ENCODE data around the gene ZFYVE28. TPM values are rescaled to one million over a fixed set of nuclear protein-coding genes. Genes with fewer than 3 reads are reported as not detected.

The ZFYVE28 gene
- total RNA-seq, 1 donor from 2014 or later, result 5.6 TPM

GRCh38 chr4:2366252-2367192 is 51.9 kb downstream of the ZFYVE28 start:
- Histone ChIP-seq H3K27ac (replicated peaks) (no peak overlapping the region), H3K9me3 (replicated peaks) (peaks cover 12% of the 10 kb centered on the region), H3K36me3 (peaks cover 4% of the 10 kb centered on the region), H3K4me1 (peaks cover 42% of the 10 kb centered on the region), H3K4me3 (no peak overlapping the region), H3K27me3 (ENCODE audit: low read depth) (no peaks in the 10 kb centered on the region)
- no peak for DNase-seq
- TF ChIP-seq CTCF (IDR thresholded peaks at IDR 0.05; ENCODE audit: borderline replicate concordance), result no peak
- intact Hi-C loops (cut with micrococcal nuclease), result no loop called here

- peaks cover 42% of the 10 kb centered on the region for H3K4me1 ChIP-seq
- intact Hi-C loops (cut with micrococcal nuclease), result no loop called here
- no peak overlapping the region for H3K4me3 ChIP-seq
- H3K36me3 ChIP-seq, result peaks cover 4% of the 10 kb centered on the region
- H3K27ac ChIP-seq (replicated peaks), result no peak overlapping the region
- DNase-seq, result no peak
- peaks cover 12% of the 10 kb centered on the region for H3K9me3 ChIP-seq (replicated peaks)
- no peaks in the 10 kb centered on the region for H3K27me3 ChIP-seq (ENCODE audit: low read depth)
- no peak for TF ChIP-seq CTCF (IDR thresholded peaks at IDR 0.05; ENCODE audit: borderline replicate concordance)
These were observed 52.6 kb downstream of the ZFYVE28 start for GRCh38 chr4:2365913-2366210.

GRCh38 chr4:2365054-2365912 is 53.2 kb downstream of the ZFYVE28 start:
- DNase-seq, result no peak
- no peaks in the 10 kb centered on the region for H3K27me3 ChIP-seq (ENCODE audit: low read depth)
- H3K9me3 ChIP-seq (replicated peaks), result peaks cover 12% of the 10 kb centered on the region
- no peaks in the 10 kb centered on the region for H3K36me3 ChIP-seq
- H3K4me1 ChIP-seq, result peaks cover 42% of the 10 kb centered on the region
- intact Hi-C loops (cut with micrococcal nuclease), result no loop called here
- no peak overlapping the region for H3K27ac ChIP-seq (replicated peaks)
- TF ChIP-seq CTCF (IDR thresholded peaks at IDR 0.05; ENCODE audit: borderline replicate concordance), result no peak
- peak overlapping the region; percentile 64 for H3K4me3 ChIP-seq

GRCh38 chr4:2364654-2365053 is 53.8 kb downstream of the ZFYVE28 start:
- Histone ChIP-seq H3K4me1 (peaks cover 42% of the 10 kb centered on the region), H3K27ac (replicated peaks) (no peak overlapping the region), H3K27me3 (ENCODE audit: low read depth) (no peaks in the 10 kb centered on the region), H3K36me3 (no peaks in the 10 kb centered on the region), H3K4me3 (peak overlapping the region; percentile 64), H3K9me3 (replicated peaks) (peaks cover 12% of the 10 kb centered on the region)
- TF ChIP-seq CTCF (IDR thresholded peaks at IDR 0.05; ENCODE audit: borderline replicate concordance), result no peak
- peak; percentile 50 for DNase-seq
- intact Hi-C loops (cut with micrococcal nuclease), result no loop called here

- peak overlapping the region; percentile 64 for H3K4me3 ChIP-seq
- intact Hi-C loops (cut with micrococcal nuclease), result no loop called here
- peaks cover 42% of the 10 kb centered on the region for H3K4me1 ChIP-seq
- no peak for TF ChIP-seq CTCF (IDR thresholded peaks at IDR 0.05; ENCODE audit: borderline replicate concordance)
- DNase-seq, result no peak
- H3K27me3 ChIP-seq (ENCODE audit: low read depth), result no peaks in the 10 kb centered on the region
- peak overlapping the region; percentile 9 for H3K27ac ChIP-seq (replicated peaks)
- no peaks in the 10 kb centered on the region for H3K36me3 ChIP-seq
- H3K9me3 ChIP-seq (replicated peaks), result peaks cover 8% of the 10 kb centered on the region
These were observed 54.3 kb downstream of the ZFYVE28 start for GRCh38 chr4:2363951-2364653.
